Keratinocyte (primary cell): ENCODE data around the gene ARHGAP20. TPM values are rescaled to one million over a fixed set of nuclear protein-coding genes. Genes with fewer than 3 reads are reported as not detected.

ENCODE experiments used
- DNase-seq: peaks from one replicate; pipeline ENCODE4 v3.0.0-alpha.2; 2011; ENCODE audit warnings: low read depth, missing footprints, low spot score
- FAIRE-seq: peaks from 2 replicates; lab custom pipeline; 2011; peaks lifted over from hg19 to GRCh38; lab: Jason Lieb, UNC
- H2AFZ ChIP-seq: 2 replicates; pipeline ENCODE4 v1.6.0; 2012; ENCODE audit warnings: low read length, control low read depth, inconsistent platforms; ENCODE audit not compliant: control insufficient read depth
- H3K27ac ChIP-seq: 2 replicates; pipeline ENCODE4 v1.5.1; 2011; ENCODE audit warnings: low read length; ENCODE audit not compliant: control insufficient read depth, insufficient read depth
- H3K27me3 ChIP-seq: 3 replicates; pipeline ENCODE4 v1.6.0; 2011; ENCODE audit warnings: low read length; ENCODE audit not compliant: control insufficient read depth, insufficient read depth; ENCODE audit errors: extremely low read depth
- H3K36me3 ChIP-seq, 2 experiments: 2 replicates in 1 of 2; 3 replicates in 1 of 2; pipeline ENCODE4 v1.5.1; 2011; ENCODE audit warnings: low read length in 2 of 2, mild to moderate bottlenecking in 1 of 2; ENCODE audit not compliant: control insufficient read depth in 2 of 2, insufficient read depth in 2 of 2; ENCODE audit errors: extremely low read depth in 1 of 2
- H3K4me1 ChIP-seq: 3 replicates; pipeline ENCODE4 v1.5.1; 2011; ENCODE audit warnings: low read length; ENCODE audit not compliant: control insufficient read depth, insufficient read depth; ENCODE audit errors: extremely low read depth
- H3K4me2 ChIP-seq: 3 replicates; pipeline ENCODE4 v1.6.0; 2011; ENCODE audit warnings: low read depth, low read length; ENCODE audit not compliant: control insufficient read depth, insufficient read depth; ENCODE audit errors: extremely low read depth
- H3K4me3 ChIP-seq, 3 experiments: fragments of 200-600 bp in 1 of 3; sonication (generic) in 1 of 3; 2 replicates in 2 of 3; 3 replicates in 1 of 3; pipeline ENCODE4 v1.5.1; 2011 to 2016; ENCODE audit warnings: low read length in 3 of 3, mild to moderate bottlenecking in 3 of 3, control low read depth in 2 of 3, inconsistent platforms in 1 of 3, low read depth in 1 of 3, mixed read lengths in 1 of 3, mixed run types in 1 of 3, moderate library complexity in 1 of 3; ENCODE audit not compliant: control insufficient read depth in 2 of 3, insufficient read depth in 2 of 3; ENCODE audit errors: extremely low read depth in 1 of 3
- H3K79me2 ChIP-seq: 2 replicates; pipeline ENCODE4 v1.6.0; 2012; ENCODE audit warnings: low read length; ENCODE audit not compliant: control insufficient read depth, insufficient read depth
- H3K9ac ChIP-seq: 3 replicates; pipeline ENCODE4 v1.6.0; 2011; ENCODE audit warnings: low read length; ENCODE audit not compliant: control insufficient read depth, insufficient read depth; ENCODE audit errors: extremely low read depth
- H3K9me1 ChIP-seq: 3 replicates; pipeline ENCODE4 v1.6.0; 2011; ENCODE audit warnings: low read length; ENCODE audit not compliant: control insufficient read depth, insufficient read depth; ENCODE audit errors: extremely low read depth
- H3K9me3 ChIP-seq: 2 replicates; pipeline ENCODE4 v1.5.1; 2012; ENCODE audit warnings: low read depth, low read length; ENCODE audit not compliant: control insufficient read depth
- H4K20me1 ChIP-seq: 3 replicates; pipeline ENCODE4 v1.6.0; 2011; ENCODE audit warnings: low read length; ENCODE audit not compliant: control insufficient read depth, insufficient read depth; ENCODE audit errors: extremely low read depth
- CTCF ChIP-seq, 3 experiments: IDR thresholded peaks in 1 of 3; conservative IDR thresholded peaks in 1 of 3; optimal IDR thresholded peaks in 1 of 3; 2 replicates in 2 of 3; 3 replicates in 1 of 3; pipeline versions ENCODE3 to v1.5.1; 2011; ENCODE audit warnings: low read length in 3 of 3, mild to moderate bottlenecking in 3 of 3, moderate library complexity in 2 of 3, control low read depth in 1 of 3, inconsistent platforms in 1 of 3; ENCODE audit not compliant: insufficient read depth in 2 of 3; ENCODE audit errors: extremely low read depth in 1 of 3
- EZH2 ChIP-seq: IDR thresholded peaks from one replicate; pipeline ENCODE4 v1.6.1; 2012; ENCODE audit warnings: inconsistent platforms, mild to moderate bottlenecking, low read length, moderate library complexity
- dilution Hi-C: fragments of 300-500 bp; cut with MboI; formaldehyde crosslinking; loops from one replicate; pipeline ENCODE4 v1.7.0; 2020; ENCODE audit warnings: low sequenced_read_pairs; ENCODE audit not compliant: extremely low pct_ligation_motif_present
- polyA plus RNA-seq, 5 experiments: library from polyadenylated mRNA; depleted of rRNA in 3 of 5; stranded (reverse) in 3 of 5; stranded (forward) in 1 of 5; unstranded in 1 of 5; fragments of >200 nt; gene quantifications; 1 replicate in 1 of 5; 2 replicates in 3 of 5; 3 replicates in 1 of 5; pipeline versions ENCODE4 v1.2.1 to v1.2.3, GENCODE V29; 2011 to 2012; ENCODE audit warnings: missing spikeins in 2 of 5, low read depth in 1 of 5, low replicate concordance in 1 of 5

Gene ARHGAP20
- polyA plus RNA-seq, 1 donor (not counting 4 experiments of a cell fraction or from before 2014, with no cell fraction given) = not detected

DNA sequence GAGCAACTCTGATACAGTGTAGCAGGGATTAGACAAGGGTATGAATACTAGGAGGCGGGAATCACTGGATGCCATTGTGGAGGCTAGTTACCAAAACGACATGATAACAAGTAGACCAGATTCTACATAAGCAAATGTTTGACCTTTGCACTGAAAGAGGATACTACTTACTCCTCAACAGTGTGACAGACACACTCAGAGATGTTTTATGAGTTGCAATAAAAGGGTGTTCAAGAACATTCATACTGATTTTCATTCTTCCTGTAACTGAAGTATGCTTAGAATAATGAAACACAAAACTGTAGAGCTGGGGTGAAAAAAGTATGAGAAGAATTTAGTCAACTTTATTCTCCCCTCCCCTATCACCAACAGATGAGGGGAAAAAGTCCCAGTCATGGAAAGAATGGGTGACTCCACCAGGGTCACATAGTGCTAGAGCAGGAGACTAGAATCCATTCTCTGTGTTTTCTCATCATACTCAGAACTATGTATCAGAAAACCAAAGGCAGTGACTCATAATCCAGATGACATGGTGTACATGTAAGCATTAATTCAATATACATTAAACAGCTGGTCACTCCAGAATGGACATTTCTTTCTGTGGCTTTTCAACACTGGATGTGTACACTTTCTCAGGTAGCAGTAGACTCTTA is 32.8 kb downstream of the ARHGAP20 start:
- dilution Hi-C loops = no loop called here
- DNase-seq (no peak), FAIRE-seq (no peak)
- H3K9me3 ChIP-seq = no peaks in the 10 kb centered on the region
- H2AFZ ChIP-seq = no peak overlapping the region
- no peak overlapping the region for H3K4me3 ChIP-seq
- no peak overlapping the region for H3K9ac ChIP-seq
- H3K9me1 ChIP-seq = no peaks in the 10 kb centered on the region
- H3K27me3 ChIP-seq = no peaks in the 10 kb centered on the region
- no peaks in the 10 kb centered on the region for H4K20me1 ChIP-seq
- no peaks in the 10 kb centered on the region for H3K36me3 ChIP-seq
- H3K4me2 ChIP-seq = no peak overlapping the region
- no peak for TF ChIP-seq EZH2
- no peak for TF ChIP-seq CTCF (optimal IDR thresholded peaks at IDR 0.05 in 1 of 3, IDR thresholded peaks at IDR 0.05 in 1 of 3, conservative IDR thresholded peaks at IDR 0.05 in 1 of 3; ENCODE audit: extremely low read depth in 1 of 3, insufficient read depth in 2 of 3, low read length in 3 of 3)
- H3K79me2 ChIP-seq = no peaks in the 10 kb centered on the region
- no peak overlapping the region for H3K27ac ChIP-seq
- no peaks in the 10 kb centered on the region for H3K4me1 ChIP-seq

GRCh38 chr11:110675548-110675947 is 36.7 kb downstream of the ARHGAP20 start:
- Histone ChIP-seq H3K4me1 (no peaks in the 10 kb centered on the region), H3K4me3 (no peak overlapping the region), H2AFZ (no peak overlapping the region), H3K79me2 (no peaks in the 10 kb centered on the region), H3K9me1 (no peaks in the 10 kb centered on the region), H3K4me2 (no peak overlapping the region), H4K20me1 (no peaks in the 10 kb centered on the region), H3K27me3 (no peaks in the 10 kb centered on the region), H3K9ac (no peak overlapping the region), H3K27ac (no peak overlapping the region), H3K9me3 (no peaks in the 10 kb centered on the region), H3K36me3 (no peaks in the 10 kb centered on the region)
- no peak for FAIRE-seq
- DNase-seq = no peak
- dilution Hi-C loops = no loop called here
- no peak for TF ChIP-seq CTCF (optimal IDR thresholded peaks at IDR 0.05 in 1 of 3, IDR thresholded peaks at IDR 0.05 in 1 of 3, conservative IDR thresholded peaks at IDR 0.05 in 1 of 3; ENCODE audit: extremely low read depth in 1 of 3, insufficient read depth in 2 of 3, low read length in 3 of 3)
- no peak for TF ChIP-seq EZH2
